ENCODE measurements around the gene TPTE.
"Not testable (repeated sequence)": the region's sequence is repeated elsewhere in the genome, so short reads cannot be mapped to it uniquely, and the experiment has no call there.

TPTE gene

GRCh38 chr21:10521091-10521598 lies at the start of gene TPTE:
TPTE (plus strand) TSS chr21:10521583; CDS start chr21:10538724, 17,141 bp downstream.
- no peak for DNase-seq

- not testable (repeated sequence) for DNase-seq
These were observed 49.4 kb upstream of the TPTE start for GRCh38 chr21:10471999-10472398.

- DNase-seq, result not testable (repeated sequence)
These were observed 43.6 kb upstream of the TPTE start for GRCh38 chr21:10477794-10478193.

GRCh38 chr21:10479875-10480274 lies 41.5 kb upstream of the TPTE start:
- DNase-seq, result not testable (repeated sequence)

GRCh38 chr21:10484864-10485263 lies 36.5 kb upstream of the TPTE start:
- DNase-seq, result not testable (repeated sequence)

- DNase-seq, result not testable (repeated sequence)
These were observed 30.9 kb upstream of the TPTE start for GRCh38 chr21:10490453-10490852.

GRCh38 chr21:10511116-10511515 lies 10.3 kb upstream of the TPTE start:
- DNase-seq, result no peak

GRCh38 chr21:10516889-10517288 lies 4.5 kb upstream of the TPTE start:
- not testable (repeated sequence) for DNase-seq

- not testable (repeated sequence) for DNase-seq
These were observed 3.5 kb upstream of the TPTE start for GRCh38 chr21:10517904-10518303.

- DNase-seq, result not testable (repeated sequence)
These were observed 585 bp downstream of the TPTE start for GRCh38 chr21:10521835-10522500.

GRCh38 chr21:10539956-10540355 lies 18.6 kb downstream of the TPTE start:
- DNase-seq, result no peak

- DNase-seq, result not testable (repeated sequence)
These were observed 23.0 kb downstream of the TPTE start for GRCh38 chr21:10544376-10544775.

- DNase-seq, result not testable (repeated sequence)
These were observed 26.5 kb downstream of the TPTE start for GRCh38 chr21:10547868-10548267.

- DNase-seq, result not testable (repeated sequence)
These were observed 27.1 kb downstream of the TPTE start for GRCh38 chr21:10548331-10548954.

- DNase-seq, result not testable (repeated sequence)
These were observed 49.4 kb downstream of the TPTE start for GRCh38 chr21:10570803-10571202.

GRCh38 chr21:10574531-10575310 lies 53.3 kb downstream of the TPTE start:
- DNase-seq, result not testable (repeated sequence)

GRCh38 chr21:10575311-10575667 lies 53.9 kb downstream of the TPTE start:
- no peak for DNase-seq

GRCh38 chr21:10578910-10579309 lies 57.5 kb downstream of the TPTE start:
- DNase-seq, result not testable (repeated sequence)

- not testable (repeated sequence) for DNase-seq
These were observed 67.7 kb downstream of the TPTE start for GRCh38 chr21:10589115-10589514.

- DNase-seq, result not testable (repeated sequence)
These were observed 85.7 kb downstream of the TPTE start for GRCh38 chr21:10607074-10607473.

- DNase-seq, result not testable (repeated sequence)
These were observed 92.9 kb downstream of the TPTE start for GRCh38 chr21:10614285-10614684.

GRCh38 chr21:10616061-10616460 lies 94.7 kb downstream of the TPTE start:
- DNase-seq, result not testable (repeated sequence)

- DNase-seq, result no peak
These were observed 95.2 kb downstream of the TPTE start for GRCh38 chr21:10616535-10616934.

Data from SHP77 (cell line).